Liver (tissue), 9 donors: ENCODE data around the gene HIVEP3. TPM values are rescaled to one million over a fixed set of nuclear protein-coding genes. Genes with fewer than 3 reads are reported as not detected.

Experiments used
- DNase-seq: peaks from one replicate; pipeline ENCODE4 v3.0.0-alpha.2; 2017; ENCODE audit warnings: low spot score
- H3K27ac ChIP-seq, 2 donors: one replicate each; pipeline ENCODE4 v1.7.0; 2013; ENCODE audit warnings: inconsistent platforms in 2 of 2, low read length in 2 of 2, control low read depth in 1 of 2, low read depth in 1 of 2, mild to moderate bottlenecking in 1 of 2
- H3K27me3 ChIP-seq, 4 donors: one replicate each; pipeline versions ENCODE4 v1.6.1 to v1.7.0; 2013; ENCODE audit warnings: low read length in 3 of 4, inconsistent platforms in 1 of 4, mild to moderate bottlenecking in 1 of 4, moderate library complexity in 1 of 4; ENCODE audit not compliant: control insufficient read depth in 4 of 4, insufficient read depth in 4 of 4
- H3K36me3 ChIP-seq, 4 donors: one replicate each; pipeline versions ENCODE4 v1.6.1 to v1.7.0; 2013; ENCODE audit warnings: low read length in 3 of 4, mild to moderate bottlenecking in 3 of 4, low read depth in 1 of 4, moderate library complexity in 1 of 4; ENCODE audit not compliant: control insufficient read depth in 4 of 4, insufficient read depth in 3 of 4
- H3K4me1 ChIP-seq, 4 donors: one replicate each; pipeline versions ENCODE4 v1.6.1 to v1.7.0; 2013; ENCODE audit warnings: low read length in 3 of 4, mild to moderate bottlenecking in 3 of 4, moderate library complexity in 1 of 4; ENCODE audit not compliant: control insufficient read depth in 4 of 4, insufficient read depth in 4 of 4
- H3K4me3 ChIP-seq, 3 donors: one replicate each; pipeline versions ENCODE4 v1.6.1 to v1.7.0; 2013; ENCODE audit warnings: low read length in 3 of 3, control low read depth in 1 of 3, low read depth in 1 of 3, mild to moderate bottlenecking in 1 of 3
- H3K9ac ChIP-seq, 2 donors: one replicate each; pipeline ENCODE4 v1.7.0; 2013; ENCODE audit warnings: low read length in 2 of 2, mild to moderate bottlenecking in 2 of 2, moderate library complexity in 2 of 2, control low read depth in 1 of 2, low read depth in 1 of 2
- H3K9me3 ChIP-seq, 4 donors: one replicate each; pipeline versions ENCODE4 v1.6.1 to v1.7.0; 2013; ENCODE audit warnings: low read length in 3 of 4; ENCODE audit not compliant: control insufficient read depth in 4 of 4
- ATF3 ChIP-seq: IDR thresholded peaks from 2 replicates; pipeline ENCODE4 v1.6.1; 2016; ENCODE audit warnings: antibody characterized with exemption
- EGR1 ChIP-seq, 2 donors: IDR thresholded peaks; 2 replicates each; pipeline ENCODE4 v1.6.1; 2016 to 2018; ENCODE audit warnings: antibody characterized with exemption in 2 of 2, low read depth in 2 of 2
- FOXA2 ChIP-seq: IDR thresholded peaks from 2 replicates; pipeline ENCODE4 v1.6.1; 2016; ENCODE audit warnings: antibody characterized with exemption
- GABPA ChIP-seq, 2 donors: IDR thresholded peaks in 1 of 2; conservative IDR thresholded peaks in 1 of 2; 2 replicates each; pipeline ENCODE4 v1.6.1; 2016; ENCODE audit warnings: antibody characterized with exemption in 2 of 2, mild to moderate bottlenecking in 1 of 2, moderate library complexity in 1 of 2
- HNF4A ChIP-seq, 2 donors: conservative IDR thresholded peaks; 2 replicates each; pipeline ENCODE4 v1.6.1; 2016; ENCODE audit warnings: antibody characterized with exemption in 2 of 2, mild to moderate bottlenecking in 2 of 2
- HNF4G ChIP-seq: IDR thresholded peaks from 2 replicates; pipeline ENCODE4 v1.6.1; 2016; ENCODE audit warnings: antibody characterized with exemption
- JUND ChIP-seq, 2 donors: IDR thresholded peaks; 2 replicates each; pipeline ENCODE4 v1.6.1; 2016; ENCODE audit warnings: antibody characterized with exemption in 2 of 2
- NR2F2 ChIP-seq: IDR thresholded peaks from 2 replicates; pipeline ENCODE4 v1.6.1; 2016; ENCODE audit warnings: antibody characterized with exemption
- RAD21 ChIP-seq, 2 donors: IDR thresholded peaks; 2 replicates each; pipeline ENCODE4 v1.6.1; 2016; ENCODE audit warnings: antibody characterized with exemption in 2 of 2, mild to moderate bottlenecking in 2 of 2
- REST ChIP-seq: IDR thresholded peaks from 2 replicates; pipeline ENCODE4 v1.6.1; 2016; ENCODE audit warnings: antibody characterized with exemption, mild to moderate bottlenecking
- RXRA ChIP-seq, 2 donors: IDR thresholded peaks; 2 replicates each; pipeline ENCODE4 v1.6.1; 2017 to 2018; ENCODE audit warnings: antibody characterized with exemption in 2 of 2, mild to moderate bottlenecking in 1 of 2
- SP1 ChIP-seq: IDR thresholded peaks from 2 replicates; pipeline ENCODE4 v1.6.1; 2018; ENCODE audit warnings: antibody characterized with exemption, mild to moderate bottlenecking
- TAF1 ChIP-seq: conservative IDR thresholded peaks from 2 replicates; pipeline ENCODE4 v1.6.1; 2016; ENCODE audit warnings: antibody characterized with exemption, mild to moderate bottlenecking
- YY1 ChIP-seq: IDR thresholded peaks from 2 replicates; pipeline ENCODE4 v1.6.1; 2016; ENCODE audit warnings: antibody characterized with exemption, mild to moderate bottlenecking
- ZBTB33 ChIP-seq: IDR thresholded peaks from 2 replicates; pipeline ENCODE4 v1.6.1; 2016; ENCODE audit warnings: antibody characterized with exemption
- WGBS: extraction: QIAGEN DNeasy Blood & Tissue Kit; methylation state at CpG from one replicate; pipeline ENCODE4 v1.1.7; 2013; 5-methylcytosine and 5-hydroxymethylcytosine counted together
- polyA plus RNA-seq, 2 donors: library from polyadenylated mRNA; stranded (reverse) in 1 of 2; unstranded in 1 of 2; fragments of 200-250 nt in 1 of 2; fragments of >200 nt in 1 of 2; fragmentation: Nextera tagmentation in 1 of 2; extraction: Ambion mirVana in 1 of 2; gene quantifications; one replicate each; pipeline versions ENCODE4 v1.2.1 to v1.2.3, GENCODE V29; 2013 to 2015
- total RNA-seq, 2 donors: library from RNA; depleted of rRNA; stranded (reverse); fragments of >200 nt; gene quantifications; one replicate each; pipeline ENCODE4 v1.2.3, GENCODE V29; 2014
- donor health status: healthy.
- donor health status: healthy.
- donor health status: healthy.
- donor health status: healthy.
- donor health status: healthy.

Gene HIVEP3
- total and polyA plus RNA-seq, 4 donors, result 0.93 to 1.6 (median 1.4) TPM

GRCh38 chr1:41626616-41627375, 291.9 kb downstream of the HIVEP3 start:
- H3K27me3 ChIP-seq, result no peaks in the 10 kb centered on the region
- no peaks in the 10 kb centered on the region for H3K9me3 ChIP-seq
- H3K27ac ChIP-seq, result no peak overlapping the region
- 88% methylated on average over 10 of the region's 10 CpGs for WGBS
- no peak for DNase-seq
- TF ChIP-seq GABPA (IDR thresholded peaks at IDR 0.05 in 1 of 2, conservative IDR thresholded peaks at IDR 0.05 in 1 of 2) (no peak), RAD21 (IDR thresholded peaks at IDR 0.05) (no peak)
- peaks cover 0 to 4% (median 2%) of the 10 kb centered on the region in 4 donors for H3K4me1 ChIP-seq
- no peaks in the 10 kb centered on the region for H3K36me3 ChIP-seq
- H3K9ac ChIP-seq, result no peak overlapping the region
- no peak overlapping the region for H3K4me3 ChIP-seq

GRCh38 chr1:41626146-41626545, 292.6 kb downstream of the HIVEP3 start:
- Histone ChIP-seq H3K27me3 (no peaks in the 10 kb centered on the region), H3K9ac (no peak overlapping the region), H3K9me3 (no peaks in the 10 kb centered on the region), H3K4me1 (peaks cover 0 to 4% (median 2%) of the 10 kb centered on the region in 4 donors), H3K4me3 (no peak overlapping the region), H3K27ac (no peak overlapping the region), H3K36me3 (no peaks in the 10 kb centered on the region)
- DNase-seq, result no peak
- no peak for TF ChIP-seq HNF4A (conservative IDR thresholded peaks at IDR 0.05)
- TF ChIP-seq RXRA (IDR thresholded peaks at IDR 0.05), result no peak
- TF ChIP-seq JUND (IDR thresholded peaks at IDR 0.05), result no peak
- no peak for TF ChIP-seq TAF1
- TF ChIP-seq REST, result no peak
- TF ChIP-seq SP1, result no peak
- TF ChIP-seq ATF3, result no peak
- no peak for TF ChIP-seq FOXA2
- TF ChIP-seq HNF4G, result no peak
- no peak for TF ChIP-seq GABPA (IDR thresholded peaks at IDR 0.05 in 1 of 2, conservative IDR thresholded peaks at IDR 0.05 in 1 of 2)
- no peak for TF ChIP-seq EGR1 (IDR thresholded peaks at IDR 0.05; ENCODE audit: low read depth in 2 of 2)
- no peak for TF ChIP-seq YY1
- TF ChIP-seq RAD21 (IDR thresholded peaks at IDR 0.05), result no peak
- no peak for TF ChIP-seq NR2F2
- no peak for TF ChIP-seq ZBTB33
- WGBS, result 91% methylated on average over 10 of the region's 10 CpGs
